Hair follicle dermal papilla cell (primary cell): ENCODE measurements around the gene SMC4. TPM values are rescaled to one million over a fixed set of nuclear protein-coding genes. Genes with fewer than 3 reads are reported as not detected.

Source experiments
- small RNA-seq: library from RNA; depleted of rRNA; stranded (forward); fragments of <200 nt; gene quantifications from one replicate; pipeline ENCODE3, GENCODE V24; 2012
- total RNA-seq: library from RNA; depleted of rRNA; stranded (reverse); fragments of >200 nt; gene quantifications from 2 replicates; pipeline ENCODE4 v1.2.3, GENCODE V29; 2012

Gene SMC4
- total RNA-seq, result 39.8 and 42.4 TPM in 2 replicates

GRCh38 chr3:160399125-160400029, at the start of gene SMC4, which contains the start of gene IFT80:
TSS of gene SMC4 (plus strand) at chr3:160399650. CDS start at chr3:160400827, 1,177 bp downstream.
TSS of gene IFT80 (minus strand) at chr3:160399225. CDS start at chr3:160384600, 14,625 bp downstream.

GRCh38 chr3:160449636-160450598, 50.5 kb downstream of the SMC4 start, which contains the start of gene TRIM59:
TSS of gene TRIM59 (minus strand) at chr3:160449786. CDS start at chr3:160439183, 10,603 bp downstream.

Small RNAs within 50 kb of the gene (small RNA-seq; reads per million reads assigned to genes)
- 27,012 reads per million, percentile 100 among the genes with 10 or more reads in this experiment for gene MIR15B
- 107 reads per million, percentile 98 among the genes with 10 or more reads in this experiment for gene MIR16-2
- gene RNU7-136P, result not detected

Other genes with a start within 250 kb of the SMC4 start
- under 0.01 and 0.61 TPM in 2 replicates for gene C3orf80, start 174.2 kb upstream of the SMC4 start, total RNA-seq
- 83.2 and 83.9 TPM in 2 replicates for gene IFT80, start 425 bp upstream of the SMC4 start, total RNA-seq
- gene TRIM59, start 50.1 kb downstream of the SMC4 start, total RNA-seq, result 37.0 and 42.7 TPM in 2 replicates
- 44.1 and 45.5 TPM in 2 replicates for gene KPNA4, start 165.9 kb downstream of the SMC4 start, total RNA-seq